GM18508 (cell line): ENCODE results near the gene RPS6KA2.
"Not testable (repeated sequence)": the region's sequence is repeated elsewhere in the genome, so short reads cannot be mapped to it uniquely, and the experiment has no call there.

ENCODE experiments used
- ATAC-seq: cut with Tn5 transposase; IDR thresholded peaks from one replicate; pipeline ENCODE4 v1.9.1; 2021; ENCODE audit warnings: moderate number of reproducible peaks; ENCODE audit not compliant: insufficient read depth, unreplicated experiment

RPS6KA2 gene

DNA sequence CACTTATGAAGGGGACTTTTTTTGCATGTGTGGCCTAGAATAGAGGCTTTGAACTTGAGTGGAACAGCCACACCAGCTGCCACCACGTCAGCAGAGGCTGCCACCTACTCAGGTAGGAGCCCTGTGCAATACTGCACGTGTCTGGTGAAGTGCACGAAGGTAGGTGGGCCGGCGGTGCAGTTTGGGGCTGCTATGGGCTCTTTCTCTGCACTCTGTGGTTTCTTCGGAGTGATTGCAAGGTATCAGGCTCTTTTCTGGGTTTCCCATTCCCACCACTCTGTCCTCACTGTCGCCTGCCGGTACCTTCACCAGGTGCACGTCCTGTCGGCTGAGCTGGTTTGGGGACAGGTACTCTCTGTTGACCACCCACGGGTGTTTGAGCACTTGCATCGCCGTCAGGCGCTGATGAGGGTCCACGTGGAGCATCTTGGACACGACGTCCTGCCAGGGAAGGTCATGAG lies 213.5 kb downstream of the RPS6KA2 start:
- ATAC-seq: no peak

DNA sequence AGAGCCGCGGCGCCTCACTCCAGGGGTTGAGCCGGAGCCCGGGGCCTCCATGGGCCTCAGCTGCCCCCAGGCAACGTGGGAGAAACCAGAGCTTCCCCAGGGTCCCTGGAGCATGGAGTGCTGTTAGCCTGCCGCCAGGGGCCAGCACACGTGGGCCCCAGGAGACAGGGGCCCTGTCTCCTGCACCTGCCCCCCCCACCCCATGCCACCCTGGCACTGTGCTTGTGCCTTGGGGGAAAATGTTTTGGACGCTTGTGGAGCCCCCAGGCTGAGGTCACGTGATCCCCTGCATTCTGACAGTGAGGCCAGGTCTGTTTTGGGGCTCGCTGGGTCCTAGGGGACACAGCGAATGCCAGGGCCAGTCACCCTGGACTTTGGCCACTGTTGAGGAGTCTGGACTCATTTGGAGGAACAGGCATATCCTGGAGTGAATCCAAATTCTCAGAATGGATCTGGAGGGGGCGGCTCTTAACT lies 214.1 kb downstream of the RPS6KA2 start:
- no peak for ATAC-seq

DNA sequence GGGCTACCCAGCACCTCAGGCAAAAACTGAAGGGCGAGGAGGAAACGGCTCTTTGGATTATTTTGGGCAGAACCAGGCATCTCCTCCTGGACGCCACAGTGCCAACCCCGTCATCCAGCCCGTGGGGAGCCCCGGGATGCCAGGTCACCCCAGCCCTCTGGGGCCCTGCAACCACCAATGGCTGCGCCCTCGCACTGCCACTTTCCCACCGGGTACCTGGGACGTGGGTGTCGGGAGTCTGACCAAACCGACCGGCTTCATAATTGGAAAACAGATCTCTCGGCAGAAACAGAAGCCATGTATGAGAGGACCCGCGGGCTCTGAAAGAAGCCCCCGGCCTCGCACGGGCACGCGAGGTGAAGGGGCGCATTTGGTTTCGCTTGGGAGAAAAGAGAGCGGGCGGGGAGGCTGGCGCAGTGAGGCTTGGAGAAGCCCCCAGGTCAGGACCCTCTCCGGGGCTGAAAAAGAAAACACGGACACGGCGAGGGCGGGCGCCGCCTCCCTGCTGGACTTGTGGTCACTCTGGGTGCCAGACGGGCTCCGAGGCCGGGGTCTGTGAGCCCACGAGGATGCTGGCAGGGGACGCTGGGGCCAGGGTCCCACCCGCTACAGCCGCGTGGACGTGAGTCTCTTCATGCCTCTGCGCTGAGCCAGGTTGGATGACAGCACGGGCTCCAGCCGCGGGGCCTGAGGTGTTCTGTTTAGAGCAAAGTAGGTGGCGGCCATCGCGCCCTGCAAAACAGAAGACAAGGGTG lies 214.7 kb downstream of the RPS6KA2 start:
- ATAC-seq: no peak

DNA sequence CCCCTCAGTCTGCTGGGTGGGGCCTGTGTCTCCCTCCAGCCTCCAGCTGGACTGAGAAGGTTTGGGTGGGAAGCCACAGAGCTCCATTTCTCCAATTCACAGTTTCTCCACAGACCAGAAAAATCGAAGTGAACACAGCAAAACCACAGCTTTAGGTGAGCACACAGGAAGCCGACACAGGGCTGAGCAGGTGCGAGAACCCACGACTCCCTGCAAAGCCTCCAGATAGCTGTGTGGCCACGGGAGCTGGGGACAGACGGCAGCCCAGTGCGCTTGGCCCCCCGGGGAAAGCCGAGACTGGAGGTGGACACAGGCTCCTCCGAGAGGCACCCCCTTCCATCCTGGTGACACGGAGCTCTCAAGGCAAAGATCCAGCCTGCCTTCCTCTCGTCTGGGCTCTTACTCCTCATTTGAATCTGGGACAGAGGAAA lies 215.3 kb downstream of the RPS6KA2 start:
- no peak for ATAC-seq

DNA sequence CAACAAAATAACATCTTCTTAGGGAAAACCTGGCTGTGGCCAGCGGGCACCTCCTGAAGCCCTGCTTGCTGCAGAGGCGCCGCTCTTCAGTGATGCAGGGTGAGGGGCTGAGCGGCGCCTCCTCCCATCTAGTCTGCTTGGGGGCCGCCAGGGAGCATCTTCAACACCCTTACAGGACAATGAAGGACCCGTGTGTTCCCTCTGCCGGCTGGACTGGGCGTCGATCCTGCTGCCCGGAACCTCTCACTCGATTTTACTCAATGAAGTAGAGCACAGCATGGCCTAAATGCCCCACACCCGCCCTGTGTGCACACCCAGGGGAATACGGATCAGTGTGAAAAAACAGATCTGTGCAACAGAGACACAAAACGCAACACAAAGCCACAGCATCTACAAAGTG lies 215.8 kb downstream of the RPS6KA2 start:
- no peak for ATAC-seq

DNA sequence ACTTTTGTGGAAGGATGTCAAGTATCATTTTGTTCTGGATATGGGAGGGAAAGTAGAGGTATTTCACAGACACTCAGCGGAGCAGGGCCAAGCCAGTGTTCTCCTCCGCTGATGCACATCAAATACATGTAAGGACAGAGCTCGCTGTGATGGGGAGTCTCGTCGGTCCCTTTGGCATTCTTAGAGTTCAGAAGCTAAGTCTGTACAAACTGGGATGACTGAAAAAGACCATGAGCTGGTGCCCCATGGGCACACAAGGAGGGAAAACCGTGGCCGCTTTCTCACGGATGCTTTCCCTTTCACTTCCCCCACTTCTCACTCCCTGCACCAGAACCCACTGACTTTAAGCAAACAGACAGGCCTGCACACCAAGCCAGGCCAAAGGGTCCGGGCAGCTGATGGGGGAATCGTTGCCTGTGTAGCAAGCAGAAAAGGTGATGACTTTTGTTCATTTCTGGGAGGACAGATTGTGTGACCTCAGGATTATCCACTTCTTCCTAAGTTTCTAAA lies 216.6 kb downstream of the RPS6KA2 start:
- ATAC-seq: no peak

DNA sequence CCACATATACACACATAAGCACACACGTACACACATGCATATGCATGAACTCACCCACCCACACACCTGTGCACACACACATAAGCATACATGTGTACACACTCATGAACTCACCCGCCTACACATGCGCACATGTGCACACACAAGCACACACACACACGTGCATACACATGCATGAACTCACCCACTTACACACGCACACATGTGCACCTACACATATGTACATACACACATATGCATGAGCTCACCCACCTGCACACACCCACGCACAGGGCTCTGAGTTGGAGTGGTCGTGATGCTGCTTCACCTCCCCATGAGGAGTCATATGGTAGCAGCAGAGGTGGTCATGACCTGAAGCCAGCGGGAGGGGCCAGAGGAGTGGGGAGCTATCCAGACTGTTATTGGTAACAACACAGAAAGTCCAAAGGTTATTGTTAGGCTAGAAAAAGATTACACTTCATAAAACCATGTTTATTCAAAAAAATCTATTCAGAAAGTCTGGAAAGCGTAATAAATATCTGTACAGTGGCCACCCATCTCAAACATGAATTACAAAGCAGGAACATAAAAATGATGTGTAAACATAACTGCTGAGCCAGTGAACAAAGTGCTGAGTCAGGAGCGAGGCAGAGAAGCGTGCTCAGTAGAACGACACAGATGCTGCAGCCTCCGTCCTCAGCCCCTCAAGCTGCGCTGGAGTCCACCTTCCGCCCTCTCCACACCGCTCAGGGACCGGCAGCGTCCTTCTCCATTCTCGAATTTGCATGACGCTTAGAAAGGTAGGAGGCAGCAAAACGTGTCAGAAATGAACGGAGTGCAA lies 217.9 kb downstream of the RPS6KA2 start:
- no peak for ATAC-seq

DNA sequence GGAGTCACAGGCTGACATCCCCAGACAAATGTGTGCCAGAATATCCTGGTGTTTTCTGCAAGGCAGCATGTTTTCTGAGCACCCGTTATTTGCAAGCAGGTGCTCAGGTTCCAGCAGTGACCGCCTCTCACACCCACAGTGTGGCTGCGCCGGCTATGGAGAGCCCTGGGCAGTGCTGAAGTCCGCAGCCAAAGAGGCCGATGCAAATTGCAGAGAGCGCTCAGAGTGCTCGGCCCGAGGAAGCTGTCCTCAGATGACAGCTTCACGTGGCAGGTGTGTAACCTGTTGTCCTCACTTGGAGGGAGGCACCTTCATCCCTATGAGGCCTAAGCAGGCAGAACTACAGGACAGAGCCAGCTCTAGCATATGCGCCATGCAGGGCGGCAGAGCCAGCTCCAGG lies 220.9 kb downstream of the RPS6KA2 start:
- ATAC-seq: no peak

DNA sequence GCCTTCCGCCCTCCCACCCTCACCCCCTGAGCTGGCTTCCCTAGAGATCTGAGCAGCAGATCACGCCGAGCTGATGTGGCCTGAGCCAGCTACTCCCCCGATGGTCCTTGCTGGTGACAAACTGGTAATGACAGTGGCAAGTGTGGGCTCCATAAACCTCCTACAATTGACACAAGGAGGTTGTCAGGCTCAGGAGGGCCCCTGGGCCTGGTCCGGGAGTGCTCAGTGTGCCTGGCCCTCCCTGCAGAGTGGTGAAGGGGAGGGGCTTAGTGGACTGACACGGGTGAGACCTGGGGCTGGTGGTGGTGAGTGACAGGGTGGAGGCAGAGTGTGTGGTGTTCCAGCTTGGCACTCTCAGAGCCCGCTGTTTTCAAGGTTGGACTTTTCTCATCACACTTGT lies 221.7 kb downstream of the RPS6KA2 start:
- ATAC-seq: no peak

DNA sequence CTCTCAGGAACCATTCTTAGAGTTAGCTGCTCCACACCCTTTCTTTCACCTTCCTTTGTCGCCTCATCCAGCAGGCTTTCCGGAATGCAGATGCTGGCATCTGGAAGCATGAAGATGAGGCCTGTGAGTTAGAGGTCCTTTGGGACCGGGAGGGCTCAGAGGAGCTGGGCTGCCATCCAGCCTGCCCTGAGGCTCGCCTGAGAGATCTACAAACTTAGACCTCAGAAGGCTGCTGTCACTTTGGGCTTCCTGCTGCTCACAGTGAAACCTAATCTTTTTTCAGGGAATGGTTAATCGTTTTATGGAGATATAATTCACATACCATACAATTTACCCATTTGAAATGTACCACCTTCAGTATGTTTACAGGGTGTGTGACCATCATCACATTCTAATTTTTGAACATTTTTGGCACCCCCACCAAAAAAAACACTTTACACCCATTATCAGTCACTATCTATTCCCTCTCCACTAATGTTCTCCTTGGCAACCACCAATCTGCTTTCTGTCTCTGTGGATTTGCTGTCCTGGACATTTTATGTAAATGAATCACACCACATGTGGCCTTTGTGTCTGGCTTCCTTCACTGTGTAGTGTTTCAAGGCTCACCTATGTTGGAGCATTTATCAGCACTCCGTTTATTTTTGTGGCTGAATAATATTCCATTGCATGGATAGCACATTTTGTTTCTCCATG lies 224.3 kb downstream of the RPS6KA2 start:
- ATAC-seq: no peak

DNA sequence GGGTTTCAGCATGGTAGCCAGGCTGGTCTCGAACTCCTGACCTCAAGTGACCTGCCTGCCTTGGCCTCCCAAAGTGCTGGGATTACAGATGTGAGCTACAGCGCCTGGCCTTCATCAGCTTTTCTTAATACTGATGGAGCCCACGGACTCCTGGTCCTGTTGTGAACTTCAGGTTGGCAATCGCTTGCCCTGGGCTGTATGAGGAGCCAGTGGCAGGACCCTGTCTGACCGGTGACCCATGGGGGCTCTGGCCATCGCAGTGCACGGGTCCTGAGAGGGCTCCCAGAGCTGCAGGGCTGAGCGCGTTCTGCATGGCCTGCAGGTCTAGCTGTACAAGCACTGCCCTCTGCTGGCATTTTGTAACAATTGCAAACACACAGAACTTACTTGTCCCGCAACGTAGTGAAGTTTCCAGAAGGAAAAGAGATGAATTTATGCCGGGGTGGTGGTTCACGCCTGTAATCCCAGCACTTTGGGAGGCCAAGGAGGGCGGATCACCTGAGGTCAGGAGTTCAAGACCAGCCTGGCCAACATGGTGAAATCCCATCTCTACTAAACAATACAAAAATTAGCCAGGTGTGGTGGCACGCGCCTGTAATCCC lies 226.3 kb downstream of the RPS6KA2 start:
- not testable (repeated sequence) for ATAC-seq

DNA sequence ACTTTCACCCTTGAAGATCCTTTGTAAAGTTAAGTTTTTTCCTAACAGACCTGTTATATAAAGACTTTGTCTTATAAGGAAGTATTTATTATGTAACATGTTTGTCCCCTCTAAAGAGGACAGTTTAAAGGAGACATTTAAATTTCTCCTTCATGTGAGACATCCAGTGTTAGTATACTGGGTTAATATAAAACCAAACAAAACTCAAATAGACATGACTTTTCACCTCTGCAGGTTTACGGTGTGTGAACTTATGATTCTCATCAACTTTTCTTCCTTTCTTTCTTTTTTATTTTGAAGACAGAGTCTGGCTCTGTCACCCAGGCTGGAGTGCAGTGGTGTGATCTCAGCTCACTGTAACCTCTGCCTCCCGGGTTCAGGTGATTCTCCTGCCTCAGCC lies 226.9 kb downstream of the RPS6KA2 start:
- ATAC-seq: no peak

DNA sequence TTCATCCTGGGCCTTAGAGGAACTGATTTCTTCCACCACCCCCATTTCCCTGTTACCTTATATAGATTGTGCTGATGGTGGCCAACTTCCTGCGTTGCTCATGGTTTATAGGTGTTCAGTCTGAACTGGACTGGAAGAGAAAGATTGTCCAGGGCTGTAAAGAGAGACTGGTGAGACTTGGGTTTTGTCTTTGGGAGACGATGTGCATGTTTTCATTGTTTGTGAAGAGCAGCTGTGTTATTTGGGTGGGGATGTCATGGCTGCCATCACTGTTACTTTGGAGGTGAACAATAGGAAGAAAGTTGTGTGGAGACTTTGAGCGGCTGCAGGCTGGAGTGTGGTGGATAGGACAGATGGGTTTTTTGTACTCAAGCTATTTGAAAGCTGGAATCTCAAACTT lies 228.7 kb downstream of the RPS6KA2 start:
- ATAC-seq: no peak

DNA sequence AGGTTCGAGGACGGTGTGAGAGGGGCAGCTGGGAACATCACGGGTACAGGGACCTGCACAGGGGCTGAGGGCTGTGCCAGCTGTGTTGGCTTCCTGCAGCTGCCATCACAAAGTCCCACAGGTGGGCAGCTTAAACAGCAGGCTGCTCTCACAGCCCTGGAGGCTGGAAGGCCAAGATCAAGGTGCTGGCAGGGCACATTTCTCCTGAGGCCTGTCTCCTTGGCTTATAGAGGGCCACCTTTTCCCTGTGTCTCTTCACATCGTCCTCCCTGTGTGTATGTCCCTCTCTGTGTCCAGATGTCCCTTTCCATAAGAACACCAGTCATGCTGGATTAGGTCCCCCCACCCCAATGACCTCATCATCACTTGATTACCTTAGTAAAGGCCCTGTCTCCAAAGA lies 229.2 kb downstream of the RPS6KA2 start:
- ATAC-seq: no peak

DNA sequence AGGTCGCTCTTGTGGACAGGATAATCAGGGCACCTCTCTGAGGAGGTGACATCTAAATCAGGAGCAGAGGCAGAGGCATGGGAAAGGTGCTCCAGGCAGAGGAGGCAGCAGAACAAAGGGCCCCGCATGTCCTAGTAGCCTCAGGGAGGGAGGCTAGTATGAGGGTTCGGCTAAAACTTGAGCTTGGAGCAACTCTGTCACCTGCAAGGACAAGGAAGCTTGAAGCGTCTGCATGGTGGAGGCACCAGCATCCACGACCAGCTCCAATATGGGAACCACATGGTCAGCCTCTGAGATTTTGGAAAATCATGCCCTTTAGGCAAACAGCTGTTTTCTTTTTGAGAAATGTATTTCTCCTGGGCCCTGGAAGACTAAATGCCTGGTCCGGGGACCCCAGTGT lies 231.3 kb downstream of the RPS6KA2 start:
- ATAC-seq: no peak

DNA sequence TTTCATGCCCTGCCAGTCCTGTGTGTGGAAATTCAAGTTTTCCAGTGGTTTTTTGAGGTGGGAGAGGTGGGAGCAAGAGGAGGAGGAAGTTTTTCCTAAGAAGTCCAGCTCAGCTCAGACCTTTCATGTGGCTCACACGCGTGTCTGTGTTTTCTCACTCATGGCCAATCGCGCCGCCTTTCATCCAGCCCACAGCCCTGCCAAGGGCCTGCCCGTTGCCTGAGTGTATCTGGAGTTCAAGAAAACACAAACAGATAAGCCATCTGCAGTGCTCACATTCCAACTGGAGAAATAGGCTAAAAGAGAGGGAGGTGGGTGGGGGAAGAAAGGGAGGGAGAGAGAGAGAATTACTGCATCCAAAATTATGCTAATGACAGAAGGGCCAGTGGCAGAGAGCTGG lies 231.7 kb downstream of the RPS6KA2 start:
- ATAC-seq: no peak

DNA sequence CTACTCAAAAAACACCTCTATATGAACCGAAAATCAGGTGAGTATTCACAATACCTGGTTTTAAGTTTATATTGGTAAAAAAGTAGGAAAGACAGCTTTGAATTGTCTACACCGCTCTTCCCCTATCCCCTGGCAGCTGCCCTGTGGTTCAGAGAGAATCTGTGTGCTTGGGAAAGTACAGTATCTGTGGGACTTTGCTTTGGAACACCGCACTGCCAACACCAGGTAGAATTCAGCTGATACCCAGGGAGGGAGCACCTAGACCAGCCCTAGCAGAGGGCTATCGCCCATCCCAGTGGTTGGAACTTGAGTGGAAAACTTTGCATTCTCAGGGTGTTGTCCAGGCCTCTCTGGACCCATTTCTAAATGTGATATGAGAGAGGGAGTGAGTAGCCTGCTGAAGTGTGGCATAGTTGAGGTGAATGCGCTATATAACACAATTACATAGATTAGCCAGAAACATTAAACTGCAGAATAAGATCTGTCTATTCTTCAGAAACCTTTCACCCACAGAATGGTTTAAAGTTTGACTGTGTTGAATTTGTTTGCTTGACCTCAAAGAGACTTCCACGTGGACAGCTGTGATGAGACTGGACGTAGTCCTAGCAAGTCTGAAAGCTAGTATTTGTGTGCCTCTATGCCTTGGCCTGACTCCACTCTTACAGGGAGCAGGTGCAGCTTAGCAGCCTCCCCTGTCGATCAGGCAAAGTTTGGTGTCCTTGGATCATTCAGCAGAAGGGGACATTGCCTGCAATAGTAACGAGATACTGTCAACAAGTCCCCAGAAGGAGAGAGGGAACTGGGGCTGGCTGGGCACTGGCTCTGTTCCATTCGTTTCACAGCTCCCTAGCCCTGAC lies 232.8 kb downstream of the RPS6KA2 start:
- no peak for ATAC-seq

DNA sequence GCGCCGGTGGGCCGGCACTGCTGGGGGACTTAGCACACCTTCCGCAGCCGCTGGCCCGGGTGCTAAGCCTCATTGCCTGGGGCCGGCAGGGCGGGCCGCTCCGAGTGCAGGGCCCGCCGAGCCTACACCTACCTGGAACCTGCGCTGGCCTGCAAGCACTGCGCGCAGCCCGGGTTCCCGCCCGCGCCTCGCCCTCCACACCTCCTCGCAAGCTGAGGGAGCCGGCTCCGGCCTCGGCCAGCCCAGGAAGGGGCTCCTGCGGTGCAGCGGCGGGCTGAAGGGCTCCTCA lies 233.6 kb downstream of the RPS6KA2 start:
- ATAC-seq: no peak

DNA sequence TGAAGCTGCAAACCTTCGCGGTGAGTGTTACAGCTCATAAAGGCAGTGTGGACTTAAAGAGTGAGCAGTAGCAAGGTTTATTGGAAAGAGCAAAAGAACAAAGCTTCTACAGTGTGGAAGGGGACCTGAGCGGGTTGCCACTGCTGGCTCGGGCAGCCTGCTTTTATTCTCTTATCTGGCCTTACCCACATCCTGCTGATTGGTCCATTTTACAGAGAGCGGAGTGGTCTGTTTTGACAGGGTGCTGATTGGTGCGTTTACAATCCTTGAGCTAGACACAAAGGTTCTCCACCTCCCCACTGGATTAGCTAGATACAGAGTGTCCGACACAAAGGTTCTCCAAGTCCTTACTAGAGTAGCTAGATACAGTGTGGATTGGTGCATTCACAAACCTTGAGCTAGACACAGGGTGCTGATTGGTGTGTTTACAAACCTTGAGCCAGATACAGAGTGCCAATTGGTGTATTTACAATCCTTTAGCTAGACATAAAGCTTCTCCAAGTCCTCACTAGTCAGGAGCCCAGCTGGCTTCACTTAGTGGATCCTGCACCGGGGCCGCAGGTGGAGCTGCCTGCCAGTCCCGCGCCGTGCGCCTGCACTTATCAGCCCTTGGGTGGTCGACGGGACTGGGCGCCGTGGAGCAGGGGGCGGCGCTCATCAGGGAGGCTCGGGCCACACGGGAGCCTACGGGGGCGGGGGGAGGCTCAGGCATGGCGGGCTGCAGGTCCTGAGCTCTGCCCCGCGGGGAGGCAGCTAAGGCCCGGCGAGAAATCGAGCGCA lies 234.1 kb downstream of the RPS6KA2 start:
- not testable (repeated sequence) for ATAC-seq
